DND-41 (cell line): Measurements from ENCODE around the gene TMIGD1.

ENCODE experiments used
- ATAC-seq: fragments of 200-7000 bp; cut with Tn5 transposase; 3 replicates; pipeline ENCODE4 v1.9.1; 2021; ENCODE audit warnings: low read depth; ENCODE audit not compliant: insufficient read depth
- DNase-seq: peaks from one replicate; pipeline ENCODE4 v3.0.0-alpha.2; 2020
- H2AFZ ChIP-seq: 2 replicates; pipeline ENCODE4 v1.6.0; 2012; ENCODE audit warnings: low read depth, low read length
- H3K27ac ChIP-seq: 2 replicates; pipeline ENCODE4 v1.5.1; 2012; ENCODE audit warnings: low read length, inconsistent platforms
- H3K27me3 ChIP-seq: fragments of 200-600 bp; sonication (generic); 2 replicates; pipeline ENCODE4 v1.6.0; 2012; ENCODE audit warnings: low read length, mild to moderate bottlenecking, inconsistent platforms; ENCODE audit not compliant: insufficient read depth, poor library complexity
- H3K36me3 ChIP-seq: 2 replicates; pipeline ENCODE4 v1.5.1; 2012; ENCODE audit warnings: low read length, inconsistent platforms; ENCODE audit not compliant: insufficient read depth
- H3K4me1 ChIP-seq: 2 replicates; pipeline ENCODE4 v1.5.1; 2012; ENCODE audit warnings: mild to moderate bottlenecking, low read length; ENCODE audit not compliant: insufficient read depth
- H3K4me2 ChIP-seq: 2 replicates; pipeline ENCODE4 v1.6.0; 2012; ENCODE audit warnings: mild to moderate bottlenecking, moderate library complexity, low read length, inconsistent platforms; ENCODE audit not compliant: insufficient read depth
- H3K4me3 ChIP-seq, 2 experiments: fragments of 200-600 bp in 1 of 2; shearing (Covaris generic) in 1 of 2; 2 replicates each; pipeline ENCODE4 v1.5.1; 2012 to 2016; ENCODE audit warnings: inconsistent platforms in 2 of 2, low read length in 2 of 2, mild to moderate bottlenecking in 2 of 2, low read depth in 1 of 2, moderate library complexity in 1 of 2
- H3K79me2 ChIP-seq: 2 replicates; pipeline ENCODE4 v1.6.0; 2012; ENCODE audit warnings: low read length, inconsistent platforms; ENCODE audit not compliant: insufficient read depth
- H3K9ac ChIP-seq: 2 replicates; pipeline ENCODE4 v1.6.0; 2012; ENCODE audit warnings: low read depth, mild to moderate bottlenecking, inconsistent platforms, low read length, moderate library complexity
- H3K9me3 ChIP-seq: 2 replicates; pipeline ENCODE4 v1.5.1; 2012; ENCODE audit warnings: low read length, moderate library complexity, mild to moderate bottlenecking, inconsistent platforms; ENCODE audit not compliant: insufficient read depth, severe bottlenecking
- H4K20me1 ChIP-seq: 2 replicates; pipeline ENCODE4 v1.6.0; 2012; ENCODE audit warnings: low read length; ENCODE audit not compliant: insufficient read depth
- EZH2 ChIP-seq: IDR thresholded peaks from 3 replicates; pipeline ENCODE4 v1.6.1; 2012; ENCODE audit warnings: borderline replicate concordance, low read depth, mild to moderate bottlenecking, moderate library complexity, low read length, inconsistent platforms; ENCODE audit not compliant: severe bottlenecking
- TF ChIP-seq, protein P1 (sequence below): IDR thresholded peaks from 2 replicates; pipeline ENCODE4 v1.5.1; 2012; ENCODE audit warnings: borderline replicate concordance, low read length, moderate library complexity, mild to moderate bottlenecking; ENCODE audit not compliant: poor library complexity, severe bottlenecking; ENCODE audit errors: extremely low read depth

The TMIGD1 gene, protein sequence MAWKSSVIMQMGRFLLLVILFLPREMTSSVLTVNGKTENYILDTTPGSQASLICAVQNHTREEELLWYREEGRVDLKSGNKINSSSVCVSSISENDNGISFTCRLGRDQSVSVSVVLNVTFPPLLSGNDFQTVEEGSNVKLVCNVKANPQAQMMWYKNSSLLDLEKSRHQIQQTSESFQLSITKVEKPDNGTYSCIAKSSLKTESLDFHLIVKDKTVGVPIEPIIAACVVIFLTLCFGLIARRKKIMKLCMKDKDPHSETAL

DNA sequence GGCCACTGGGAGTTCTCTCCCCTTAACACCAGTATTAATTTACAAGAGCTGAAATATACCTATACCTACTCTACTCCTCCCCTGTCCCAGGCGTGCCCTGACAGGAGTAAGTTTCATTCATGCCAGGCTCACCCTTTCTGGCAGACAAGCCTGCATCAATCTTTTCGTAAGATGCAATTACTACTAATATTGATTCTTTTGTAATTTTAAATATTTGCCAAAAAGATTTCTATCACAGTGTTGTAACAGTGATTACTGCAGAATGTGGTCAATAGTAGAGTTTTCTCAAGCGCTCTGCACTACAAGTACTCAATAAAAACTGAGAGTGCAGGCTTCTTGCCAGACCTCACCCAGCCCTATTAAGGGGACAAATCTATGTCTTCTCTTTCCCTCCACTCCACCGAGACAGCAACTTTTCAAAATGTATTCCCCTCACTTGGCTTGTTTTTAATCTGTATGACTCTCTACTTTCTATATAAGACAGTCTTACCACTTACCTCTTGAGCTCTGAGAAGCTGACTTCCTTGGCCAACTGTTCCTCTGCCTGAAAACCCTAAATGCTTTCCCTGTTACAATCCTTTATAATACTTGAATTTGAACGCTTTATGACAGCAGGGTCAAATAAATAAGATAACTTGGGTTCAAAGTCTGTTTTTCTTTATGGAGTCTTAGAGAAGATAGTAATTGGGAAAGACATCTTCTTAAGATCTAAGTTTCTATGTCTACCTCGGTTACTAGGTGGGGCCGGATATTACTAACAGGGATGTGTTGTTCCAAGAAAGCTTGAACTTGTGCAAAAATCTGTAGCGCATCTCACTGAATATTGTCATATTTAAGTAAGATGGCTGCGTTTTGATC is at the start of gene TMIGD1:
Gene TMIGD1 (minus strand): TSS at position 555 of the 858 bp plus-strand sequence. CDS start 1,924 bp downstream, outside the sequence.
- Histone ChIP-seq H2AFZ (no peak within 1 kb of the TSS), H3K9me3 (no peaks in the 10 kb centered on the region), H3K36me3 (no peaks in the 10 kb centered on the region), H3K27ac (no peak within 1 kb of the TSS), H3K4me2 (no peak within 1 kb of the TSS), H3K79me2 (no peaks in the 10 kb centered on the region), H3K9ac (no peak within 1 kb of the TSS), H4K20me1 (no peaks in the 10 kb centered on the region), H3K4me1 (peaks cover 25% of the 10 kb centered on the region), H3K27me3 (no peaks in the 10 kb centered on the region), H3K4me3 (no peak within 1 kb of the TSS)
- TF ChIP-seq EZH2, result no peak
- DNase-seq (no peak), ATAC-seq (no peak)

DNA sequence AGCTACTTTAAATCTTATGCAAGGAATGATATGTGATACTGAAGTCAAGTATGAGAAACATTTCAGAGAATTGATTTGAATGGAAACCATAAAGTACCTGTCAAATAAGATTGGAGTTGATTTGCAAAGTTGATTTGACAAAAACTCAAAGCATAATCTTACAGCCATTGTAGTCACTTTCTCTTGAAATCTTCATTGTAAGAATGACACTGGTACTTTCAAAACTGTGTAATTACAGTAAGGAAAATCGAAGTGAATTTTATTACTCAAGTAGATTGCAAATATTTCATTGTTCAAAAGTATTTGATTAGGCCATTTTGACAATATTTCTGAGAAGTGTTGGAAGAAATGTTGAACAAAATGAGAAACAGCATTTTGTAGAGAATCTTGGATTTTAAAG is 48.5 kb upstream of the TMIGD1 start:
- TF ChIP-seq, protein P1, sequence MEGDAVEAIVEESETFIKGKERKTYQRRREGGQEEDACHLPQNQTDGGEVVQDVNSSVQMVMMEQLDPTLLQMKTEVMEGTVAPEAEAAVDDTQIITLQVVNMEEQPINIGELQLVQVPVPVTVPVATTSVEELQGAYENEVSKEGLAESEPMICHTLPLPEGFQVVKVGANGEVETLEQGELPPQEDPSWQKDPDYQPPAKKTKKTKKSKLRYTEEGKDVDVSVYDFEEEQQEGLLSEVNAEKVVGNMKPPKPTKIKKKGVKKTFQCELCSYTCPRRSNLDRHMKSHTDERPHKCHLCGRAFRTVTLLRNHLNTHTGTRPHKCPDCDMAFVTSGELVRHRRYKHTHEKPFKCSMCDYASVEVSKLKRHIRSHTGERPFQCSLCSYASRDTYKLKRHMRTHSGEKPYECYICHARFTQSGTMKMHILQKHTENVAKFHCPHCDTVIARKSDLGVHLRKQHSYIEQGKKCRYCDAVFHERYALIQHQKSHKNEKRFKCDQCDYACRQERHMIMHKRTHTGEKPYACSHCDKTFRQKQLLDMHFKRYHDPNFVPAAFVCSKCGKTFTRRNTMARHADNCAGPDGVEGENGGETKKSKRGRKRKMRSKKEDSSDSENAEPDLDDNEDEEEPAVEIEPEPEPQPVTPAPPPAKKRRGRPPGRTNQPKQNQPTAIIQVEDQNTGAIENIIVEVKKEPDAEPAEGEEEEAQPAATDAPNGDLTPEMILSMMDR, result no peak
- TF ChIP-seq EZH2, result no peak
- H2AFZ ChIP-seq, result no peak overlapping the region
- peaks cover 20% of the 10 kb centered on the region for H3K79me2 ChIP-seq
- DNase-seq (no peak), ATAC-seq (no peak)
- peaks cover 39% of the 10 kb centered on the region for H3K4me1 ChIP-seq
- H3K36me3 ChIP-seq, result peaks cover 22% of the 10 kb centered on the region; the same call in 1 of the 2 replicates
- H3K9ac ChIP-seq, result no peak overlapping the region
- no peak overlapping the region for H3K27ac ChIP-seq
- H3K4me3 ChIP-seq, result no peak overlapping the region
- H3K27me3 ChIP-seq, result no peaks in the 10 kb centered on the region
- H3K9me3 ChIP-seq, result no peaks in the 10 kb centered on the region
- peaks cover 6% of the 10 kb centered on the region; the same call in 1 of the 2 replicates for H4K20me1 ChIP-seq
- H3K4me2 ChIP-seq, result peak overlapping the region; percentile 96; the same call in 1 of the 2 replicates

DNA sequence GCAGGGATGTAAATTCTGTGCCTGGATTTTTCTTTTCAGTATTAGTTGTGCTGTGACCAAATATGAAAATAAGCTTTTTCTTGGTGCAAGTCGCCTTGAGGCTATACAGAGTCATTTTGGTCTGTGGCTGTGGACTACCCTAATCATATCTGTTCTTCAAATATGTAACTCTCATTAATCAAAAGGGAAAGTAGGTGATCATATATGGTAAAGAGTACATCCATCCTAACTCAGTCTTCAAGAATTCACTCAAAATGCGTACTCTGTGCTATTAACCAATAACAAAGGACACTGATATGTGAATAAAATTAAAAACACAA is 47.4 kb upstream of the TMIGD1 start:
- Histone ChIP-seq H3K9me3 (no peaks in the 10 kb centered on the region), H3K79me2 (peaks cover 20% of the 10 kb centered on the region), H3K27me3 (no peaks in the 10 kb centered on the region), H3K36me3 (peaks cover 12% of the 10 kb centered on the region; the same call in 1 of the 2 replicates), H3K27ac (no peak overlapping the region), H3K4me3 (peak overlapping the region in 1 of 2 experiments; percentile 75; a peak in 1 of 4 replicates), H3K4me2 (peak overlapping the region; percentile 96), H4K20me1 (peaks cover 6% of the 10 kb centered on the region; the same call in 1 of the 2 replicates), H3K4me1 (peaks cover 39% of the 10 kb centered on the region), H3K9ac (no peak overlapping the region; the same call in 1 of the 2 replicates), H2AFZ (no peak overlapping the region)
- TF ChIP-seq, protein P1, result no peak
- TF ChIP-seq EZH2, result no peak
- ATAC-seq (no peak), DNase-seq (no peak)
